Measurements from ENCODE around the gene UBE3B. TPM values are rescaled to one million over a fixed set of nuclear protein-coding genes. Genes with fewer than 3 reads are reported as not detected.

UBE3B gene
- total and polyA plus RNA-seq, 9 donors, result 19.4 to 28.0 (median 21.9) TPM

GRCh38 chr12:109448272-109448671 is 29.2 kb upstream of the UBE3B start:
- Histone ChIP-seq H3K4me3 (ENCODE audit: low read length) (no peak overlapping the region), H3K9me3 (replicated peaks; ENCODE audit: control insufficient read depth, low read depth, low read length) (no peaks in the 10 kb centered on the region), H3K36me3 (ENCODE audit: control insufficient read depth, insufficient read depth, low read length) (peaks cover 65% of the 10 kb centered on the region), H3K27me3 (ENCODE audit: control insufficient read depth, insufficient read depth, low read length) (no peaks in the 10 kb centered on the region), H3K27ac (ENCODE audit: low read length) (no peak overlapping the region), H3K4me1 (ENCODE audit: control insufficient read depth, insufficient read depth, low read length) (no peaks in the 10 kb centered on the region)
- no peak for DNase-seq
- 37% methylated on average over 4 of the region's 5 CpGs for WGBS (ENCODE audit: insufficient coverage)

DNA sequence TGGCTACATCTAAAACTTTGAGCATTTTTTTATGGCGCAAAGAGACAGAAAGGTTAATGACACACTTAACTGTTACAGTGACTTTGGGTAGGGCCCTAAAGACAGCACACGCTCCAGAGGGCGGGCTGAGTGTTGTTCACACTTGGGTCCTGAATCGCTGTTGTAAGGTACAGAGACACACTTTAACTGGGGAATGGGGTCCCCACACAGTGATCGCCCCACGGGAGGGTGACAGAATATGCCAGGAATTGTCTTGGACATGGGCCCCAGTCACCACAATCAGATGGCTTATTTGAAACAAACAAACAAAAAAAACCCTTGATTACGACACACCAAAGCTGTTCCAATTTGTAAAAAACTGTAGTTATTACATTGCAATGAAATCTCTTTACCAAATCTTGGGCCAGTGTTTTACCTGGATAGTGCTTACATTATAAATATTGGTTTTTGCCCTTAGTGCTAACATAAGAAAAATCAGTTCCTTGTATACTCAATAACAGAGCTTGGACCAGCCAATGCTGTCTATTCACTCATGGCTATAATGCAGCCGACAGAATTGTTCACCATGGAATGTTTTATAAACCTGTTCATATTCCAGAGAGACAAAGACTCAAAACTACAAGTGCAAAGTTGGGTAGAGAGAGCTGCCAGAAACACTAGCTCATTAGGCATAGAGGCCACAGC is 28.6 kb upstream of the UBE3B start:
- no peak overlapping the region for H3K4me3 ChIP-seq (ENCODE audit: low read length)
- H3K36me3 ChIP-seq (ENCODE audit: control insufficient read depth, insufficient read depth, low read length), result peaks cover 70% of the 10 kb centered on the region
- no peak overlapping the region for H3K27ac ChIP-seq (ENCODE audit: low read length)
- 96% methylated on average over 4 of the region's 8 CpGs for WGBS (ENCODE audit: insufficient coverage)
- no peaks in the 10 kb centered on the region for H3K9me3 ChIP-seq (replicated peaks; ENCODE audit: control insufficient read depth, low read depth, low read length)
- no peak for DNase-seq
- H3K27me3 ChIP-seq (ENCODE audit: control insufficient read depth, insufficient read depth, low read length), result no peaks in the 10 kb centered on the region
- H3K4me1 ChIP-seq (ENCODE audit: control insufficient read depth, insufficient read depth, low read length), result no peaks in the 10 kb centered on the region

DNA sequence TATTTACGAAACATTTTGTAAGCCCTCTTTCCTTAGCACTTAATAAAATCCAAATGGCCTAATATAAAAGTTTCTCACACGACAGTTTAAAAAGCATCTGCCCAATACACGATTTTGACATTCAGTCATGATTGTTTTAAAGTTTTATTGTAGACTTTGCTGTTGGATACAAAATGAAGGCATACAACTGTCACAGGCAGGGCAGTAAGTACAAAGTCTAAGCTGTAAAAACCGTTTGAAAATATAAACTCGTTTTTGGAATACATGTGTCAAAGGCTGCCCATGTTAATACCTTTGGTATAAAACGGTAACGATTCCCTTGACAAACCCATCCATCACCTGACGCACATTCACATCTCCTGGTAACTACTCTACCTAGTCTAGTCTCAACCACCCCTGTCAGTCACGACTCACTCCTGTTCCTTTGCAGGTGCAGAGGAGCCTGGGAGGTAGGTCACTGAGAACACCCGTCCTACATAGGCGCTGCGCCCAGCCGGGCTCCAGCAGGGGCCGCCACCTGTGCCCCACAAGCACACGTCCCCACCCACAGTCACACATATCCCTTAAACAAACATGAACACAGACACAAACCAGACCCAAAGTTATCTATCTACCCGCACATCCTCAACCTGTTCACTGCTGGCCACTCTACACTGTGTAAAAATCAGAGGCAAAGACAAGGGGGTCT is 27.4 kb upstream of the UBE3B start:
- WGBS (ENCODE audit: insufficient coverage), result 83% methylated on average over 8 of the region's 16 CpGs
- no peaks in the 10 kb centered on the region for H3K4me1 ChIP-seq (ENCODE audit: control insufficient read depth, insufficient read depth, low read length)
- H3K27ac ChIP-seq (ENCODE audit: low read length), result no peak overlapping the region
- peaks cover 72% of the 10 kb centered on the region for H3K36me3 ChIP-seq (ENCODE audit: control insufficient read depth, insufficient read depth, low read length)
- no peaks in the 10 kb centered on the region for H3K9me3 ChIP-seq (replicated peaks; ENCODE audit: control insufficient read depth, low read depth, low read length)
- H3K27me3 ChIP-seq (ENCODE audit: control insufficient read depth, insufficient read depth, low read length), result no peaks in the 10 kb centered on the region
- H3K4me3 ChIP-seq (ENCODE audit: low read length), result no peak overlapping the region
- no peak for DNase-seq

DNA sequence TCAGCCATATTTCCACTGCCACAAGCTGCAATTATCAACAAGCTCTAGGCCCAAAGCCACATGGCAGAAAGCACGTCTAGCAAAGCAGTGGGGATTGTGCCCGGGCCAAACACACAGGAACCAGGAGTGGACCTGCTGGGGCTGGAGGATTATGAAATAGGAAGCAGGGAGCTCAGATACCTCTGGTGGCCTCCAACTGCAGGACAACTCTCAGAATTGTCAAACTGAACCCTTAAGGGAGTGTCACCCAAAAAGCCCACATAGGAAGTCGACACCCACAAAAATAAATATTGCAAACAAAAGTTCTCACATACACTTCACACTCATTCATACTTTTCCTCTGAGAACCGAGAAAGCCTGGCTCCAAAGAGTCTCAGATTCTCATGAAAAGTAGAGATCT is 26.5 kb upstream of the UBE3B start:
- Histone ChIP-seq H3K4me1 (ENCODE audit: control insufficient read depth, insufficient read depth, low read length) (no peaks in the 10 kb centered on the region), H3K27me3 (ENCODE audit: control insufficient read depth, insufficient read depth, low read length) (no peaks in the 10 kb centered on the region), H3K27ac (ENCODE audit: low read length) (no peak overlapping the region), H3K9me3 (replicated peaks; ENCODE audit: control insufficient read depth, low read depth, low read length) (no peaks in the 10 kb centered on the region), H3K36me3 (ENCODE audit: control insufficient read depth, insufficient read depth, low read length) (peaks cover 81% of the 10 kb centered on the region), H3K4me3 (ENCODE audit: low read length) (no peak overlapping the region)
- 68% methylated on average over 4 of the region's 4 CpGs for WGBS (ENCODE audit: insufficient coverage)
- no peak for DNase-seq

- Histone ChIP-seq H3K9me3 (replicated peaks; ENCODE audit: control insufficient read depth, low read depth, low read length) (no peaks in the 10 kb centered on the region), H3K27me3 (ENCODE audit: control insufficient read depth, insufficient read depth, low read length) (no peaks in the 10 kb centered on the region), H3K4me1 (ENCODE audit: control insufficient read depth, insufficient read depth, low read length) (no peaks in the 10 kb centered on the region), H3K4me3 (ENCODE audit: low read length) (no peak overlapping the region), H3K36me3 (ENCODE audit: control insufficient read depth, insufficient read depth, low read length) (peaks cover 81% of the 10 kb centered on the region), H3K27ac (ENCODE audit: low read length) (no peak overlapping the region)
- DNase-seq, result no peak
- WGBS (ENCODE audit: insufficient coverage), result 97% methylated on average over 17 of the region's 23 CpGs
Observed at GRCh38 chr12:109451400-109451799, 26.0 kb upstream of the UBE3B start.

- DNase-seq, result no peak
- peaks cover 82% of the 10 kb centered on the region for H3K36me3 ChIP-seq (ENCODE audit: control insufficient read depth, insufficient read depth, low read length)
- H3K4me1 ChIP-seq (ENCODE audit: control insufficient read depth, insufficient read depth, low read length), result no peaks in the 10 kb centered on the region
- no peak overlapping the region for H3K27ac ChIP-seq (ENCODE audit: low read length)
- WGBS (ENCODE audit: insufficient coverage), result 90% methylated on average over 2 of the region's 2 CpGs
- H3K27me3 ChIP-seq (ENCODE audit: control insufficient read depth, insufficient read depth, low read length), result no peaks in the 10 kb centered on the region
- no peaks in the 10 kb centered on the region for H3K9me3 ChIP-seq (replicated peaks; ENCODE audit: control insufficient read depth, low read depth, low read length)
- H3K4me3 ChIP-seq (ENCODE audit: low read length), result no peak overlapping the region
Observed at GRCh38 chr12:109452489-109452888, 24.9 kb upstream of the UBE3B start.

DNA sequence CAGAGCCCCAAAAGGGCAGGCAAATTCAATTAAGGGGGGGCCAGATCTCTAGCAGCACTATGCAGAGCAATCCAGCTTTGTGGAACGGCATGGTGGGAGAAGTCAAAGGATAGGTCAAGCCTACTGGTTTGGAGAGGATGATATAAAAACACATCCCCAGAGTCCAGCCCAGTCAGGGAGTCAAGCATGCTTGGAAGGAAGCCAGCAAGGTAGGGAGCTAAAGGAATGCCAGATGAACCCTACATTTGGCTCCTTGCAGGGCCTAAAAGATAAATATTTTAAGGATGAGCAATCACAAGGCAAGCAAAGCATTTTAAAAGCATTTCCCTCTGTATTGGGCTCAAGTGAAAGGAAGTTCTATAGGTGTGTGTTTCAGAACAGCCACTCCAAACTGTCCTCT is 21.7 kb upstream of the UBE3B start:
- no peak overlapping the region for H3K4me3 ChIP-seq (ENCODE audit: low read length)
- WGBS (ENCODE audit: insufficient coverage), result 100% methylated on average over 1 of the region's 1 CpG
- peaks cover 83% of the 10 kb centered on the region for H3K36me3 ChIP-seq (ENCODE audit: control insufficient read depth, insufficient read depth, low read length)
- H3K27me3 ChIP-seq (ENCODE audit: control insufficient read depth, insufficient read depth, low read length), result no peaks in the 10 kb centered on the region
- H3K4me1 ChIP-seq (ENCODE audit: control insufficient read depth, insufficient read depth, low read length), result peaks cover 9% of the 10 kb centered on the region
- H3K27ac ChIP-seq (ENCODE audit: low read length), result no peak overlapping the region
- no peaks in the 10 kb centered on the region for H3K9me3 ChIP-seq (replicated peaks; ENCODE audit: control insufficient read depth, low read depth, low read length)
- no peak for DNase-seq

- no peak for DNase-seq
- Histone ChIP-seq H3K36me3 (ENCODE audit: control insufficient read depth, insufficient read depth, low read length) (peaks cover 61% of the 10 kb centered on the region), H3K27me3 (ENCODE audit: control insufficient read depth, insufficient read depth, low read length) (no peaks in the 10 kb centered on the region), H3K4me3 (ENCODE audit: low read length) (no peak overlapping the region), H3K4me1 (ENCODE audit: control insufficient read depth, insufficient read depth, low read length) (peaks cover 33% of the 10 kb centered on the region), H3K27ac (ENCODE audit: low read length) (no peak overlapping the region), H3K9me3 (replicated peaks; ENCODE audit: control insufficient read depth, low read depth, low read length) (no peaks in the 10 kb centered on the region)
- WGBS (ENCODE audit: insufficient coverage), result 85% methylated on average over 2 of the region's 4 CpGs
Observed at GRCh38 chr12:109458086-109458485, 19.3 kb upstream of the UBE3B start.

GRCh38 chr12:109458771-109459208 is 18.6 kb upstream of the UBE3B start:
- WGBS (ENCODE audit: insufficient coverage), result 55% methylated on average over 5 of the region's 6 CpGs
- no peak overlapping the region for H3K4me3 ChIP-seq (ENCODE audit: low read length)
- H3K9me3 ChIP-seq (replicated peaks; ENCODE audit: control insufficient read depth, low read depth, low read length), result no peaks in the 10 kb centered on the region
- H3K36me3 ChIP-seq (ENCODE audit: control insufficient read depth, insufficient read depth, low read length), result peaks cover 53% of the 10 kb centered on the region
- no peaks in the 10 kb centered on the region for H3K27me3 ChIP-seq (ENCODE audit: control insufficient read depth, insufficient read depth, low read length)
- no peak for DNase-seq
- peak overlapping the region; percentile 4 for H3K27ac ChIP-seq (ENCODE audit: low read length)
- H3K4me1 ChIP-seq (ENCODE audit: control insufficient read depth, insufficient read depth, low read length), result peaks cover 40% of the 10 kb centered on the region

- 83% methylated on average over 4 of the region's 6 CpGs for WGBS (ENCODE audit: insufficient coverage)
- peak overlapping the region; percentile 4 for H3K27ac ChIP-seq (ENCODE audit: low read length)
- H3K9me3 ChIP-seq (replicated peaks; ENCODE audit: control insufficient read depth, low read depth, low read length), result no peaks in the 10 kb centered on the region
- H3K4me3 ChIP-seq (ENCODE audit: low read length), result no peak overlapping the region
- DNase-seq, result no peak
- peaks cover 44% of the 10 kb centered on the region for H3K4me1 ChIP-seq (ENCODE audit: control insufficient read depth, insufficient read depth, low read length)
- H3K27me3 ChIP-seq (ENCODE audit: control insufficient read depth, insufficient read depth, low read length), result no peaks in the 10 kb centered on the region
- peaks cover 49% of the 10 kb centered on the region for H3K36me3 ChIP-seq (ENCODE audit: control insufficient read depth, insufficient read depth, low read length)
Observed at GRCh38 chr12:109459247-109459646, 18.2 kb upstream of the UBE3B start.
